HG02623 (cell line): Measurements from ENCODE around the gene IZUMO4.

Source experiments
- ATAC-seq: cut with Tn5 transposase; IDR thresholded peaks from one replicate; pipeline ENCODE4 v1.9.1; 2021; ENCODE audit warnings: moderate library complexity; ENCODE audit not compliant: unreplicated experiment

Gene IZUMO4

GRCh38 chr19:2103045-2103707 is 6.5 kb downstream of the IZUMO4 start:
- no peak for ATAC-seq

- no peak for ATAC-seq
Observed at GRCh38 chr19:2108251-2109016, 11.7 kb downstream of the IZUMO4 start.

- ATAC-seq, result no peak
Observed at GRCh38 chr19:2109046-2109864, 12.5 kb downstream of the IZUMO4 start.

- no peak for ATAC-seq
Observed at GRCh38 chr19:2110822-2111221, 14.1 kb downstream of the IZUMO4 start.

- ATAC-seq, result no peak
Observed at GRCh38 chr19:2111425-2111824, 14.7 kb downstream of the IZUMO4 start.

GRCh38 chr19:2111886-2112285 is 15.2 kb downstream of the IZUMO4 start:
- ATAC-seq, result no peak

GRCh38 chr19:2112516-2113320 is 16.0 kb downstream of the IZUMO4 start:
- ATAC-seq, result no peak

GRCh38 chr19:2113439-2114211 is 16.9 kb downstream of the IZUMO4 start:
- no peak for ATAC-seq

GRCh38 chr19:2114218-2114617 is 17.5 kb downstream of the IZUMO4 start:
- ATAC-seq, result no peak

- ATAC-seq, result no peak
Observed at GRCh38 chr19:2114821-2115220, 18.1 kb downstream of the IZUMO4 start.

GRCh38 chr19:2115324-2115723 is 18.6 kb downstream of the IZUMO4 start:
- ATAC-seq, result no peak

GRCh38 chr19:2115911-2116426 is 19.3 kb downstream of the IZUMO4 start:
- ATAC-seq, result no peak

GRCh38 chr19:2116507-2116906 is 19.8 kb downstream of the IZUMO4 start:
- no peak for ATAC-seq

GRCh38 chr19:2117215-2117960 is 20.7 kb downstream of the IZUMO4 start:
- no peak for ATAC-seq

GRCh38 chr19:2118438-2118837 is 21.7 kb downstream of the IZUMO4 start:
- ATAC-seq, result no peak

GRCh38 chr19:2119921-2120785 is 23.4 kb downstream of the IZUMO4 start:
- ATAC-seq, result no peak

GRCh38 chr19:2120821-2121220 is 24.1 kb downstream of the IZUMO4 start:
- ATAC-seq, result no peak

GRCh38 chr19:2121416-2122051 is 24.8 kb downstream of the IZUMO4 start:
- ATAC-seq, result no peak
